GM12873 (cell line): ENCODE results near the gene MPPE1.

Experiments used
- CTCF ChIP-seq: IDR thresholded peaks from 2 replicates; pipeline ENCODE4 v1.5.1; 2012; ENCODE audit warnings: low read depth, mild to moderate bottlenecking, moderate library complexity, low read length, control low read depth; ENCODE audit not compliant: insufficient read depth; ENCODE audit errors: missing control alignments

MPPE1 gene

DNA sequence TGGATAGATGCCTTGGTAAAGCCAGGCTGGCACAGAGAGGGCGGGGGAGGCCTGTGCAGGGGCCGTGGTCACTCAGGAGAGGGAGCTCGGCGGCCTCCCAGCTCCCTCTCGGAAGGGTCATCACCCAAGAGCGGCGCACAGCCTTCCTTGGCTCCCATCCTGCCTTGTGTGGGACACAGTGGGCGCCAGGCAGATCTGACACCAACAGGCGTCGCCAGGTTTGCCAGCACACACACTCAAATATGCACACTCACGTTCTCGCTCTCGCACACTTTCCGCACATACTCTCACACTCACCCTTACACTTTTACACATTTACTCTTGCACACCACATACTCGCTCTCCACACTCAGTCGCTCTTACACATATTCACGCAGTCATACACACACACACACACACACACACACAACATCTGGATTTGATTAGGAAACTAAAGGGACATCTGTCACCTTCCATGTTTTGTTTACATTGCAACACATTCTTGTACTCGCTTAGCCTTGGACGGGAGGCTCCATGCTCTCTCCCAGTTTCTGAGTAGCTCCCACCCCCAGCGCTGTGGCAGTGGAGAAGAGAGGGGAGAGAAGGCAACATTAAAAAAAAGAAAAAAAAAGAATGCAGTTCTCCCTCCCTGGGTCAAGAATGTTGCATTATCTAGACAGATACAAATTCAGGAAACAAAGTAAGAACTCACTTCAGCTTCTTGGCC is 46.4 kb downstream of the MPPE1 start:
- no peak for TF ChIP-seq CTCF

DNA sequence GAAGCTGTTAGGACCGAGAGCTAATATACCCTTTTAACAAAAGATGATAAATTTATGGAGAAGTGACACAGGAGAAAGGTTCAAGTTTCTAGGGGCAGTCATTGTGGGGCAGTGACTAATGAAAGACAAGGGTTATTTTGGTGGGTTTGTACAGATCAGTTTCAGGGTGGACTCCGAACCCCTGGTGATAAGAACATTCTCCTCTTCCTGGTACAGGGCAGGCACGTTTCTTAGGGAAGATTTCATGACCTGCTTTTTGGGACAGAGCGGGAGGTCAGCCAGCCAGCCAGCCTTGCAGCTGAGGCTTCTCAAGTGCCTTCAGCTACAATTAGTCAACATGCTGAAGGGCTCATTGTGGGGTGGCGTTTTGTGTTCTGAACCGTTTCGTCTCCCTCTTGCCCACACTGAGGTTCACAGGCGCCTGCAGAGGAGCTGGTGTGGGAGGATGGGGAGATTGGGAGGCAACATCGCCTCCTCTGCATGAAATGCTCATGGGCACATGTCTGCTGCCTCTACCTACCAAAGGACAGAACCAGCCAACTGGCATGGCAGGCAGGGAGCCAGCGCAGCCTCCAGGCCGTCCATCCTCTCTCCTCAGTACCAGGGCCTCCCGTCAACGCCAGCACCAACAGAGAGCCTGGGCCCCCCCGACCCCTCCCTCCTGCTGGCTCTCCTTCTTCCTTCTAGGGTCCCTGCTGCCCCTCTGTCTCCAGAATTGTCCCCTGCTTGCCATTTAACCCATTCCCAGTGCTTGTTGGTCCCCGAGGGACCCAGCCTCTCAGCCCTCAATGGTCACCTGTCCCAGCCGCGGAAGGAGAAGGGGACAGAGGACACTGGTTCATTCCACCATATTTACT is 47.3 kb downstream of the MPPE1 start:
- no peak for TF ChIP-seq CTCF

DNA sequence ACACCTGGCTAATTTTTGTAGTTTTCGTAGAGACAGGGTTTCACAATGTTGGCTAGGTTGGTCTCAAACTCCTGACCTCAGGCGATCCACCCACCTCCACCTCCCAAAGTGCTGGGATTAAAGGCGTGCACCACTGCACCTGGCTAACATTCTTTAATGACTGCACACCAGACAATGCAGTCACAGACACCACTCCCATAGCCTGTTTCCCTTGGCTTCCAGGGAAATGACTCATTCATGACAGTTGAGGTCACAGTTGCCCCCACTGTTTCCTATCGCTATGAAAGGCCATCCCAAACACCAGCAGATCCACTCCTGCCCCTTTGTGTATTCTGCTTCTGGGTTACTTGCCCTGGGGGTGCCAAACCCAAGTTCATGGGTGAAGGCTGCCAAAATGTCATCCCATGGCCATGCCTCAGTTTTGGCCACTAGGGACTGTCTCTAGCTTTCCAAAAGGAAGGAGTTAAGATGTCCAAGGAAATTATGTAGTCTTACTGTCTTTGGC is 48.2 kb downstream of the MPPE1 start:
- TF ChIP-seq CTCF = peak; percentile 10

DNA sequence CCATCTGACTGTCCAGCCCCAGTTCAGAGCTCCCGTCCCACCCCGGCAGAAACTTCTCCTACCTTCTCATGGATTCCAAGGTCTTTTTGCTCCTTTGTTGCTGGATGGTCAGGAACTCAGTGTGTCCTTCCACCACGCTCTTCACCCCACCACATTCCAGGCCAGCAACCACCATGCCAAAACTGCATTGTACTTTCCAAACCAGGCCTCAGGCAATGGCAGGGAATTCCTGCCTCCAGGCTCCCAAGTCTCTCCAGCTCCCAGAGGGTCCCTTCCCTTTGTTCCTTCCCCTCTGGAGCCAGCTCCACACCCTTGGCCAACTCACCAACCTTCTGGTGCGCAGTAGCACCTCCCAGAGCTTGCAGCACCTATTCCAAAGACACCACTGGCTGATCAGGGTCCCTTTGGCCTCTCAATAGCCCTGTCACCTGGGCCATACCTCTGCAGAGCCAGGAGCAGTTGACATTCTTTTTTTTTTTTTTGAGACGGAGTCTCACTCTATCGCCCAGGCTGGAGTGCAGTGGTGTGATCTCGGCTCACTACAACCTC is 48.8 kb downstream of the MPPE1 start:
- no peak for TF ChIP-seq CTCF

DNA sequence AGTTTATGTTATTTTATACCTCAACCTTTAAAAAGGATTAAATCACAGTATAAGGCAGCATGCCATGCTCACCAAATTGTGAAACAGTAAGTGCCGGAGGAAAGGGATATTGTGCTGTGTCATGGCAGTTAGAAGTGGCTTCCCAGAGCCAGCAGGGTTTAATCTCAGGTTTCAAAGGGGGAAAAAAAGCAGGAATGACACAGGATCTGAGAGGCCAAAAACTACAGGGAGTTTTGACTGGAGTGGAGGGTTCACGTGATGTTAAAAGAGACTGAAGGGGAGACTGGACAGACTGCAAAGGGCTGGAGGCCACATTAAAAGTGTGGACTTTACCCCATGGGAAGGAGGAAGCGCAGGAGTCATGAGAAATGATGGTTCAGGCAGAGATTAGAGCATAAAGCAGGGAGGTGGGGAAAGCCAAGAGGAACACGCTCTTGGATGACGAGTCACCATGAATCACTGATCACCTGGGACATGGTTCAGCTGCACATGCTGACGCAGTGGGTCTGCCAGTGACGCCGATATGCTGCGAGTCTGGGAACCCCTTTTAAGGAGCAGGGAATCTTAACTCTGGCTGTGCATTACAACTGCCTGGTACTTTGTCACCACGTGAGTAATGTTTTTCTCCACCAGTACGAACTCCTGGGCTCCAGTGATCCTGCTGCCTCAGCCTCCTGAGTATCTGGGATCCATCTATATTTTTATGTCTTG is 50.8 kb downstream of the MPPE1 start:
- no peak for TF ChIP-seq CTCF

- TF ChIP-seq CTCF = no peak
Observed at GRCh38 chr18:11851806-11852337, 56.2 kb downstream of the MPPE1 start.
